T-helper 1 cell treated with Interleukin-12 subunit alpha and Interleukin-12 subunit beta and Interleukin-4 antibody, amounts not matched to agents 30 μg/mL and 1 μg/mL, for 36 hours (primary cell): ENCODE results near the gene CIP2A.

Experiments
- H3K27ac Mint-ChIP-seq: one replicate; pipeline ENCODE4 v1.8.0; 2021; ENCODE audit warnings: mild to moderate bottlenecking, mixed read lengths
- H3K27me3 Mint-ChIP-seq: one replicate; pipeline ENCODE4 v1.8.0; 2021; ENCODE audit warnings: low read depth, mixed read lengths
- H3K36me3 Mint-ChIP-seq: one replicate; pipeline ENCODE4 v1.8.0; 2021; ENCODE audit warnings: low read depth, mixed read lengths
- H3K4me1 Mint-ChIP-seq: one replicate; pipeline ENCODE4 v1.8.0; 2021; ENCODE audit warnings: low read depth, mixed read lengths
- H3K4me3 Mint-ChIP-seq: one replicate; pipeline ENCODE4 v1.8.0; 2021; ENCODE audit warnings: mild to moderate bottlenecking, moderate library complexity, mixed read lengths
- H3K9me3 Mint-ChIP-seq: one replicate; pipeline ENCODE4 v1.8.0; 2021; ENCODE audit warnings: mixed read lengths

Gene CIP2A

DNA sequence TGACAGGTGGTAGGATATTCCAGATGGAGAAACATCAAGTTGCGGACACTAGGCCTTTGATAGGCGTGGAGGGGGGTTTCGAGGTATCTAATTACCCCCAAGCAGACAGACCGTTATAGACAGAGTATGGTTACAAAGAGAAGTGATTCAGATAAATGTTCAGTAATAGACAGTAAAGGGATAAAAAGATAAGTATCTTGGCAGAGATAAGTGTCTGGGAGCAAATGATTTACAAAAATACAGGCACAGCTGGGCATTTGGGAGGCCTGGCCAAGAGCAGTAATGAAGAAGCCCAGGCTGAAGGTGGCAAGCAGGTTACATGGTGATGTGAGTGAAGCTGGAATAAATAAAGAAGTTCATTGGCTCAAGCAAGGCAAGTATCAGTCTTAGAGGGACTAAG is 78.2 kb downstream of the CIP2A start:
- Mint-ChIP-seq H3K9me3 (no peaks in the 10 kb centered on the region), H3K27ac (no peak overlapping the region), H3K27me3 (peaks cover 5% of the 10 kb centered on the region), H3K4me3 (no peak overlapping the region), H3K4me1 (peaks cover 4% of the 10 kb centered on the region), H3K36me3 (no peaks in the 10 kb centered on the region)

DNA sequence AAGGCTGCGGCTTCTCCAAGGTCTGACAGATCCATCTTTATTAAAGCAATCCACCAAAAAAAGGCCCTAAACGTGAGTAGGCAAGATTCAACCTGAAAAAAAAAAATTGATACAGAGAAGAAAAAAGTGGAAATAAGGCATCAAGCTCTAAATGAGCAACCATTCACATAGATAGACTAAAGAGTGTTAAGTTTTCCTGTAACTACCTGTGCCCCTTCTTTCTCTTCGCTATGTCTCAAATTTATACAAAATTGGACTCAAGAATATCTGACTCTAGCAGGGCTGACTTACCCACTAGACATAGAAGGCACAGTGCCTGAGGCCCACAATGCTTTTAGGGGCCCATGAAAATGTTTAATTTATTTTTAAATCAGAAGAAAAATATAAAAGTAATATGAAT is 78.7 kb downstream of the CIP2A start, which contains the start of gene MYH15:
Gene MYH15 (minus strand): TSS at position 101 of the 400 bp plus-strand sequence. CDS start 66 bp downstream, at position 35.
- Mint-ChIP-seq H3K4me3 (no peak within 1 kb of the TSS), H3K36me3 (no peaks in the 10 kb centered on the region), H3K4me1 (peaks cover 4% of the 10 kb centered on the region), H3K9me3 (no peaks in the 10 kb centered on the region), H3K27ac (no peak within 1 kb of the TSS), H3K27me3 (peaks cover 10% of the 10 kb centered on the region)

DNA sequence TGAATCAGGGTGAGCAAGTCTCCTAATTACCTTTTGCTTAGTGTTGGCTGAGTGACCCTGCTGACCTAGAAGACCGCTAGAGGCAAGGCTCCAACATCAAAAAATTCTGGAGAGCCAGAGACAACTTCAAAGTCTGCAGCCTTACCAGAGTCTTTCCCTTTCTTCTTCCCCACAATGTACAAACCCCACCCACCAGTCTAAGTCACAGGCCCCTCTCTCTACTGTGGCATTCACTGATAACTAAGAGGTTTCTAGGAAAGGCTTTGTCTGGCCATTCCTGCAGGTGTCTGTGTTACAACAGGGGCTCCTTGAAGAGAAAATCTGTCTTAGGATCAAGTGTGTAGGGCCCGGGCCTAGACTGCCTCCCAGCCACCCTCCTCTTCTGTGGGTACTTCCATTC is 79.4 kb downstream of the CIP2A start:
- Mint-ChIP-seq H3K4me3 (no peak overlapping the region), H3K27me3 (peaks cover 10% of the 10 kb centered on the region), H3K9me3 (no peaks in the 10 kb centered on the region), H3K36me3 (no peaks in the 10 kb centered on the region), H3K4me1 (peaks cover 4% of the 10 kb centered on the region), H3K27ac (no peak overlapping the region)

DNA sequence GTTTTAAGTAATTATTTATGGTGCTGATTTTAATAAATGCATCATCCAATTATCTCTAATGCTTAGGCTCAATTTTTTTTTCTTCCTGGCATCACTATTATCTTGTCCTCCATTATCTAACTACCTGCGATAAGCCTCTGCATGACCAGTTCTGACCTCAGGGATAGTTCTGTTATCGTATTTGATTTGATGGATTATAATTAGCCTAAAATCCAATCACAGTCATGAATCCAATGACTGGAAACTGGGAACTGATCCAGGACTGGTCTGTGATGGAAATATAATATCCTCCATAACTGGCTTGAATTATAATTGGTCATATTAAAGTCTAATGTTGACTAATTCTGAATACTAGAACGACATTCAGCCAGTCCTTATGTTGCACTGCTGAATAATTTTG is 80.0 kb downstream of the CIP2A start:
- Mint-ChIP-seq H3K27me3 (peaks cover 10% of the 10 kb centered on the region), H3K4me1 (peaks cover 4% of the 10 kb centered on the region), H3K4me3 (no peak overlapping the region), H3K9me3 (no peaks in the 10 kb centered on the region), H3K36me3 (no peaks in the 10 kb centered on the region), H3K27ac (no peak overlapping the region)

DNA sequence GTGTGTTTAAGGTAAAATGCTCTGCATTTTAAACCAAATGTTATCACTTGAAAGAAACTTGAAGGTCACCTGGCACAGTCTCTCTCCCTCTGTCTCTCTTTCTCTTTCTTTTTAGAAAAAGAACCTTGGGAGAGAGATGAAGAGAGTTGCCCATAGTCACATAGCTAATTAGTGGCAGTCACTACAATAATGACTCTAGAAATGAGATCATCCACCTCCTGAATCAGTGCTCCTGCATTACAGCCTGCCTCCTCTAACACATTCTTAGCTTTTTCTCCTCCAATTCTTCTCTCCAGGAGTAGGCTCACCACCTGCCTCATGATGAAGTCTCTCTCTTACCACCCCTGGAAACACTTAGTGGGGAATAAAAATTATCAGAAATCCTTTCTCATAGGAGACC is 81.3 kb downstream of the CIP2A start:
- peaks cover under 1% of the 10 kb centered on the region for H3K4me1 Mint-ChIP-seq
- no peaks in the 10 kb centered on the region for H3K36me3 Mint-ChIP-seq
- H3K9me3 Mint-ChIP-seq, result no peaks in the 10 kb centered on the region
- H3K4me3 Mint-ChIP-seq, result no peak overlapping the region
- no peak overlapping the region for H3K27ac Mint-ChIP-seq
- H3K27me3 Mint-ChIP-seq, result peaks cover 10% of the 10 kb centered on the region

DNA sequence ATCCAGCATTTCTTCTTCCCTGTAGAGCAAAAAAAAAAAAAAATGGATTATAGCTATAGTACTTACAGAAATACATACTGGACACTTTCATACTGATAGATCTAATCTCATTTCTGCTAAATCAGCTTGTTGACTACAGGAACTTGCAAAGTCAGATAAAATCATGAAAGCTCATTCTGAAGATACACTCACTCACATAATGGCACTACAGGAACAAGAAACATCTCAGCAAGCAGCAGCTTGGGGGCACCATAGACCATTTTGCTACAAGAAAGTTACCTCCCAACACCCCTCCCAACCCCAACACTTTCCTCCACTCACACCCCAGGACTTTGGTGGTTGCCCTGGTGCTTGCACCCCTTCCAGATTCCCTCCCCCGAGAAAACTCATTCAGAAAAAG is 83.4 kb downstream of the CIP2A start:
- H3K4me3 Mint-ChIP-seq, result no peak overlapping the region
- no peaks in the 10 kb centered on the region for H3K36me3 Mint-ChIP-seq
- no peak overlapping the region for H3K27ac Mint-ChIP-seq
- peaks cover 14% of the 10 kb centered on the region for H3K27me3 Mint-ChIP-seq
- H3K9me3 Mint-ChIP-seq, result no peaks in the 10 kb centered on the region
- H3K4me1 Mint-ChIP-seq, result no peaks in the 10 kb centered on the region

DNA sequence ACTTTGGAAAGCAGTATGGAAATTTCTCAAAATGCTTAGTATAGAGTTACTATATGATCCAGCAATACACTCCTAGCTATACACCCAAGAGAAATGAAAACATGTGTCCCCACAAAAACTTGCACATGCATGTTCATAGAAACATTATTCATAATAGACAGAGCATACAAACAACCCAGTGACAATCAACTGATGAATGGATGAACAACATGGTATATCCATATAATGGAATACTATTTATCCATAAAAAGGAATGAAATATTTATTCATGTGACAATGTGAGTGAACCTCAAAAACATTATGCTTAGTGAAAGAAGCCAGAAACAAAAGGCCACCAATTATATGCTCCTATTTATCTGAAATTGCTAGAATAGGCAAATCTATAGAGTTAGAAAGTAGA is 85.5 kb downstream of the CIP2A start:
- Mint-ChIP-seq H3K27me3 (peaks cover 14% of the 10 kb centered on the region), H3K4me1 (no peaks in the 10 kb centered on the region), H3K4me3 (no peak overlapping the region), H3K9me3 (no peaks in the 10 kb centered on the region), H3K36me3 (no peaks in the 10 kb centered on the region), H3K27ac (no peak overlapping the region)

DNA sequence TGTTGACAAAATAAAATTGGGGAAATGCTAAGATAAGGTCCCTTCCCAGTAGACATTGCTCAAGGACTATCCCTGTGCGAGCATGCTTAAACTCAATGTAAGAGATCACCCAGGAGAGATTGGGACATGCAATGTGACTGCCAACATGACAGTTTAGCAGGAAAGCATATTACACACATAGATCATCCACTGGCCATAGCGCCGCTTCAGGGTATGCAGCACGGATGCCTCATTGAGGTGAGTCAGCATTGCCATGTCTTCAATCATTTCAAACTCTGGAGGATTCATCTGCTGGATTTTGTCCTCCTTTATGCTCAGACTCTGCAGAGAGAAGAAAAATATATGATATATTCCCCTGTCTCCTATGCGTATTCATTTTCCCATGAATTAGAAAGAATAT is 87.7 kb downstream of the CIP2A start:
- H3K9me3 Mint-ChIP-seq, result no peaks in the 10 kb centered on the region
- H3K36me3 Mint-ChIP-seq, result no peaks in the 10 kb centered on the region
- H3K4me1 Mint-ChIP-seq, result no peaks in the 10 kb centered on the region
- peaks cover 14% of the 10 kb centered on the region for H3K27me3 Mint-ChIP-seq
- no peak overlapping the region for H3K27ac Mint-ChIP-seq
- H3K4me3 Mint-ChIP-seq, result no peak overlapping the region

DNA sequence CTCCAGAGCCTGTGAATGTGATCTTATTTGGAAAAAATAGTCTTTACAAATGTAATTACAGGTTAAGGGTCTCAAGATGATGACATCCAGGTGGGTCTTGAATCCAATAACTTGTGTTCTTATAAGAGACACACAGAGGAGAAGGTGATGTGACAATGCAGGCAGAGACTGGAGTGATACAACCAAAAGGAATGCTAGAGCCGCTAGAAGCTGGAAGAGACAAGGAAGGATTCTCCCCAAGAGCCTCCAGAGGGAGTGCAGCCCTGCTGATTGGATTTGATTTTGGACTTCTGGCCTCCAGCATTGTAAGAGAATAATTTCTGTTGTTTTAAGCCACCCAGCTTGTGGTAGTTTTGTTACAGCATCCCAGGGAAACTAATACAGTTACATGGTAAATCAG is 88.5 kb downstream of the CIP2A start:
- Mint-ChIP-seq H3K4me3 (no peak overlapping the region), H3K27ac (no peak overlapping the region), H3K27me3 (peaks cover 6% of the 10 kb centered on the region), H3K4me1 (no peaks in the 10 kb centered on the region), H3K9me3 (no peaks in the 10 kb centered on the region), H3K36me3 (no peaks in the 10 kb centered on the region)
